NOMO-1 treated with DMSO at 0.1 percent for 48 hours (cell line): ENCODE data around the gene RAPGEF4.

Experiments
- DNase-seq: peaks from one replicate; lab custom pipeline; 2025; ENCODE audit not compliant: unreplicated experiment; lab: John Stamatoyannopoulos, UW

RAPGEF4 gene

DNA sequence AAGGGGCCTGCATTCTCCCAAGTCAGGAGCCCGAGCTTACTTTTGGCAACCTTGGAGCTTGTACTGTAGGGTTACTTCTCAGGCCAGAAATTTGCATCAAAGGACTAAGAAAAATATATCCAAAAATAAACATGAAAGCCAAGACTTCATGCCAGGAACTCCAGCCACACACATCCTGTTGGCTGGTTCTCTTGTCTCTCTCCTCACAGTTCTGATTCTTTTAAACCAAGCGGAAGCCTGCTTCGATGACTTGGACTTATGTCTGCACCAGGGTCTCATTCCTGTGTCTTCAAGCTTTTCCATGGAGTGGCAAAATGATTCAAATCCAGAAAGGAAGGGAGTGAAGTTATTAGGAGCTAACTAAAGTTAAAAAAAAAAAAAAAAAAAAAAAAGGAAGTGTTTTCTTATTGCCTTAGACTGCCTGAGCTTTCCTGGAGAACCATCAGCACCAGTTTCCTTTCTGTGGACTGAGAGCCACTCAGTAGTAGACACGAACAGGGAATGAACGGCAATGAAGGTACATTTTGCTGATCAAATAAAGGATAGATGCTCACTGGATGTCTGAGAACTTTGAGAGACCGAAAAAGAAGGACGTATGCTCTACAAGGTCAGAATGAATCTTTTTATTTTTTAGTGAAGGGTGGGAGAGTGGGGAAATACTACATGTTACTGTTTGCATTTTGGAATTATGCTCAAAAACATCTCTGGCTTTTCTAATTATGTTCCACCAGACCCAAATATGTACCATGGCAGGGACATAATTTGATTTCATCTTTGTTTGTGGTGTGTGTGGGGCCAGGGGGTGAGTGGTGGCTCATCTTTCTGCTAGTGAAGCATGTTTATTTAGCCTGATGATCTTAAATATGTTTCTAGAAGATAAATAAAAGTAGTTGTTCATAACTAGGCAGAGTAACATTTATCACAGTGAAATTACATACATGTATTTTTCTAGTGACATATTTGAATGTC is 86.0 kb downstream of the RAPGEF4 start:
- no peak for DNase-seq

DNA sequence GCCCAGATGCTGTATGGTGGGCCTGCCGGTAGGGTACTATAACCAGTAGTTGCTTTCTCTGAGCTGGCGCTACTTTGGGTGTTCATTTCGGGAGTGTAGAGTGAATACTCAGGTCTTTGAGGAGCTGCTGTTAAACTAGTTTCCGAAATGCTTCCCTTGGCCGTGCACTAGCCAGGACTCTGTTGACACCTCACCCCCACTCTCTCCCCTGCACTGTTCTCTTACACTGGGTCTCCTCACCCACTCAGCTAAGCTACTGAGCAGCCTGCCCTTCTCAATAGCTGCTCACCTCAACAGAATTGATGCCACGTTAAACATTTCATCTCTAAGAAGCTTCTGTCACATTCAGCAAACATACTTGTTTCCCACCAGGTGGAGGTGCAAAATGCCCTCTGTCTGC is 86.9 kb downstream of the RAPGEF4 start:
- DNase-seq: no peak

GRCh38 chr2:172823261-172823850 is 87.7 kb downstream of the RAPGEF4 start:
- no peak for DNase-seq

DNA sequence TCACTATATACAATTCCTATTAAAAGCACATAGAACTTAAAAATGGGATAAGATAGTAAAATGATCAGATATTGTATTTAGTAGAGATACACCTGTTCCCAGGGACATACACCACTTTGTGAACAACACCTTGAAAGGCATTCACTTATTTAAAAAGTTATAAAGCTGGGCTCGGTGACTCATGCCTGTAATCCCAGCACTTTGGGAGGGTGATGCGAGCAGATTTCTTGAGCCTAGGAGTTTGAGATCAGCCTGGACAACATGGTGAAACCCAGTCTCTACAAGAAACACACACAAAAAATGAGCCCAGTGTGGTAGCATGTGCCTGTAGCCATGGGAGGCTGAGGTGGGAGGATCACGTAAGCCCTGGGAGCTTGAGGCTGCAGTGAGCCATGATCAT is 90.9 kb downstream of the RAPGEF4 start:
- DNase-seq: no peak

- DNase-seq: no peak
Measured at GRCh38 chr2:172829229-172829628, 93.6 kb downstream of the RAPGEF4 start.

DNA sequence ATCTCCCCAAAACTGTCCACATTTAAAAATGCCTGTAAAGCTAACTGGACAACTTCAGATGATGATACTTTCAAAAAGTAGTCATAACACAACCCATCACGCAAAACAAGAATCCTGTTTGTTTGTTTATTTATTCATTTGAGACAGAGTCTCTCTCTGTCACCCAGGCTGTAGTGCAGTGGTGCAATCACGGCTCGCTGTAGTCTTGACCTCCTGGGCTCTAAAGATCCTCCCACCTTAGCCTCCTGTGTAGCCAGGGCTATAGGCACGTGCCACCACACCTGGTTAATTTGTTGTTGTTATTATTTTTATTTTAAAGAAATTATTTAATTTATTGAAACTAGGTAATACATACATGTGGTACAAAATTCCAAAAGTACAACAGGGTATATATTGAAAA is 94.8 kb downstream of the RAPGEF4 start:
- DNase-seq: no peak

DNA sequence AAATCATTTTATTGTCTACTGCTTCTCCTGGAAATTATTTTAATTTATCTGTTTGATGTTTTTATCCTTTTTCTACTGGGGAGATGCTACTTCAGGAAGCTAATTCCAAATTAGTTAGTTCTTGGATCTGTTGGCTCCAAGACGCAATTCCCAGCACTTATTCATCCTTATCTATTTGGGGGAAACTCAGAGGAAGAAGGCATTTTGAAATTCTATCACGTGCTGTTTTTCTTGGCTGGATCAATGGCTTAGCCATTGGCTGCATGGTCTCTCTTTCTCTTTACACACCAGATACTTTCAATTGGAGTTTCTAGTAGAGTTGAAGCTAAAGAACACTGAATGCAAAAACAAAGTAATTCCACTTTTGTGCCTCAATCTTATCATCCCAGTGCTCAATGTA is 98.3 kb downstream of the RAPGEF4 start:
- DNase-seq: no peak

DNA sequence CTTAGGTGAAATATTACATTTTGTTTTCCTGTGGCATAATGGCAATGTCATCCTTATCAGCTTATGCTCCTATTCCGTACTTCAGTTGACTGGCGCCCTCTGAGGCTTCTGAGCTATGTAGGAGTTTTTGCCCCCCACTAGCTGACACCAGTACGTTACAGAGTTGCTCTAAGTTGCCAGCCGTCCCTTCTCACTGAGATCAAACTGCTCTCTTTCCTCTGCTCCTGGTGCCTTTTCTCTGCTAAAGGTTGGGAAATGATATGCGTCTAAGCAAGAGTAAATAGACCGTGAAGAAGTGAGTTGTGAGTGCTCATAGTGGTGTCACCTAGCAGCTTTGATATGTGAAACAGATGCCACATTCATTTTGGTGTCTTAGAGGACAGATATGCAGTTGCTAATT is 99.2 kb downstream of the RAPGEF4 start:
- no peak for DNase-seq

DNA sequence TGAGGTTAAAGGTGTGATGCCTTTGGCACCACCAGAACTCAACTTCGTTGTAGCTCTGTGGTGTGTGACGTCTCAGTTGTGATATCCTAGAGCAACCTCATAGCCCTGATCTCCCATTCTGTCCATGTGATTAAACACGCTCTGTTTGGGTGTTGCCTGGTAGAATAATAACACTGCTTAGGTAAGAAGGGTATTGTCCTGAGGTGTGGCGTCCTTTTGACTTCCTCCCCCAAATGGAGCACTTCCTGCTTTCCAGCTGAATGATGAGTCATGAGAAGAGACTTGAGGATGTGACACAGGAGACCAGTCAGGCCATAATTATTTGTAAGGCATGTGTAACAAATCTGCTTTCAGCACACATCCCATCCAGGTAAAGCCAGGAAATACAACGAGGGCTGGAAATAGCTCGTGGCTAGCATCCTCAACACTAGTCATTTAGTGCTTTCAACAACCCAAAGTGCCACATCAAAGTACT is 100.7 kb downstream of the RAPGEF4 start:
- DNase-seq: peak; percentile 75

- no peak for DNase-seq
Measured at GRCh38 chr2:172836827-172837226, 101.2 kb downstream of the RAPGEF4 start.

GRCh38 chr2:172839446-172839845 is 103.8 kb downstream of the RAPGEF4 start:
- DNase-seq: no peak

DNA sequence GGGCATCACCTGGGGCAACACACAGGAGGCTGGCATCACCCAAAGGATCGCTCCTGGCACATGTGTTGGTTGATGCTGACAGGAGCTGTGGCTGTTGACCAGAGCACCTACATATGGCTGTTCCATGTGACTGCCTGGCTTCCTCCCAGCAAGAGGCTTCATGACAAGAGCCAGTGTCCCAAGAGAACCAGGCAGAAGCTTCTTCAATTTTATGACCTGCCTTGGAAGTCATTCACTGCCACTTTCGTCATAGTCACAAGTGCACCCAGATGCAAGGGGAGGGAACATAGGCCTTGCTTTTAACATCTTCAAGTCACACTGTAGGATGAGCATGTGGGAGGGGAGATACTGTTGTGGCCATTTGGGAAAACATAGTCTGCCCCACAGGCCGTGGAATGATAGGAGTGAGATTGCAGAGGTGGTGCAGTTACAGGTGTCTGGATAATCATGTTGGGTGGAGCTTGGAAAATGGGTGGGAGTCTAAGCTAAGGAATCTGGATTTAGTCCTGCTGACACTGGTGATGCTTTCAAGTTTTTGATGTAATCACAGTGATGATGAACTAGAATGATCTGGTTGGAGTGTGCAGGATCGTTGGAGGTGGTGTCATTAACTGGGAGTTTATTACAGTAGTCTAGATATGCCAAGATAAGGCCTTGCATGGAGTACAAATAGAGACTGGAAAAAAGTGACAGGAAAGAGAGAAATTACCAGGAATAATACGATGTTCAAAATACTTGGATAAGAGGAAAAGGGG is 107.0 kb downstream of the RAPGEF4 start:
- no peak for DNase-seq

DNA sequence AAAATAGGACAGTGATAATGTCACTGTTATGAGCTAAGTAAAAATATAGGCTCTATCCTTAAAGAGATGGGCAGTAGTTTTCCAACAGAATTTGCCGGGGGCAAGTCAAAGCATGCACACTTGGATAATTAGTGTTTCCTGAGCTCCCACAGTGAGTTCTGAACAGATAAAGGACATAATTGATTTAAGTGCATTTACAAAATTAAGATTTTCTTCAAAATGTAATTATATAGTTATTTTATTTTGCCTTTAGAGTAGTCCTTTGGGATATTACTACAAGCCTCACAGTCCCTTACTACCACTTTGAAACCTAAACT is 107.6 kb downstream of the RAPGEF4 start:
- DNase-seq: no peak

DNA sequence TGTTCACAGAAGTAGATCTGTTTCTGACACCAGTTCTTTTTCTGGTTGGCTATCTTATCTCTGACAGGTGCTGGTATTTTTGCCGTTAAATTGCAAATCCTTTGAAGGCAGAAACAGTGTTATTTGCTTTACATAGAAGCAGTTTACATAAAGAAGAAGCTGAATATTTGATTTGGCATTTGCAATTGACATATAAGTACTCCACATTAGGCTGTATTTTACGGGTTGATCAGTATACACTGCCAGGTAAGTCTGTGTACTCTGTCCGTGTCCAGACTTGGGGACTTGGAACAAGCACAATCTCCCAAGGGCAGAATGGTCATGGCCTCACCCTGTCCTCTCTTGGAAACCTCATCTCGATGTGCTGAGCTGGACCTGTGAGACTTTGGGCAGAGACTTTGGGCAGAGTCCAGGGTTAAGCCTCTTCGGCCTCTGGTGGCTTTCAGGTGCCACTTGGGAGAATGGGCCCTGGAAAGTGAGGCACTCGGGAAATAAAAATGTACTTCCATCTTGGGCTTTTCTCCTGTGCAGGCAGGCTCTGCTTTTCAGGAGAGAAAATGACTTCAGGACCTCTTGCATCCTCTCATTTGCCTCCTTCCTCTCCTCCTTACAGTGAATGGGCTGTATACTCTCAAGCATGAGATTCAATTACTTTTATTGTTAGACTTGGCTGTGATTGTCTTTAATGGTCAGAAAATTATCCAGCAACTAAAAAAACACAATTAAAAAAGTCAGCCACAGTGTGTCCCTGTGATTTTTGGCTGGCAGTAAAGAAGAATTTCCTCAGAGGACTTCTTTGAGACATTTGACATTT is 108.5 kb downstream of the RAPGEF4 start:
- no peak for DNase-seq

DNA sequence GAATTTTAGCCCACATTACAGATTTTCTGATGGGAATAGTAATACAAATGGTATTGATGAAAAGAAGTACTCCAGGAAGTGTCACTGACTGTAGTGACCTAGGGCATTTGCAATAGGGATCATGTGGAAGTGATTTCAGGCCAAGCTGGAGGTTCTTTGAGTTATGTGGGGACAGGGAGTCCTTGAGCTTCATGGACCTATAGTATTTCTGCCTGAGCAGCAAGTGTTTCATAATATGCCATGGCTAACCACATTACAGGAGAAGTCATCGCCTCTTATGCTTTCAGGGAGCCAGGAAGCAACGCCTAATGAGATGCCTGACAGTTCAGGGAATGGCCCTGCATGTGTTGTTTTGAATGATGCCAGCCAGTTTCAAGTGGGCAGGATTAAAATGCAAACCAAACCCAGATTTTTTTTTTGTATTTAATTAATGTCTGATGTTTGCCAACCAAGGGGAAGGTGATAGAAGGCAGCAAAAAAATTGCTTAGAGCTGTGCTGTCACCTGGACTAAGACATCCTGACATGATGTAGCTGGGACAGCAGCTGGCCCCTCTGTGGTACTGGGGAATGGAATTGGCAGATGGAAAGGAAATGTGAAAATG is 109.5 kb downstream of the RAPGEF4 start:
- DNase-seq: no peak

DNA sequence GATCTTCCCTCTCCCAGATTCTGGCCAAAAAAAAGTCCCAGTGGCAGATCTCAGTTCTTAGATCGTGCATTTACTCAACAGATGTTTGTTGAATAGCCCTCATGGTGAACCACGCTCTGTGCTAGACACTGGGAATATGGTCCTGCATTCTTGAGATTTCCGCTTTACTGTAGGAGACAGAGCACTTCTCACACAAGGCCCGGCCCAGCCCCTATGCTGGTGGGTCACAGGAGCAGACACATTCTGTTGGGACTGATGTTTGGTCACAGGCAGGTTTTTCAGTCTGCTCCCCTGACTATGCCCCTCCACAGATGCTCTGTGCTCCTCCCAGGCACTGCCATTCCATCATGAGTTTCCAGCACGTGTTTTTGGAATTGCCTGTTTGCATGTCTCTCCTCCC is 110.9 kb downstream of the RAPGEF4 start:
- DNase-seq: no peak

DNA sequence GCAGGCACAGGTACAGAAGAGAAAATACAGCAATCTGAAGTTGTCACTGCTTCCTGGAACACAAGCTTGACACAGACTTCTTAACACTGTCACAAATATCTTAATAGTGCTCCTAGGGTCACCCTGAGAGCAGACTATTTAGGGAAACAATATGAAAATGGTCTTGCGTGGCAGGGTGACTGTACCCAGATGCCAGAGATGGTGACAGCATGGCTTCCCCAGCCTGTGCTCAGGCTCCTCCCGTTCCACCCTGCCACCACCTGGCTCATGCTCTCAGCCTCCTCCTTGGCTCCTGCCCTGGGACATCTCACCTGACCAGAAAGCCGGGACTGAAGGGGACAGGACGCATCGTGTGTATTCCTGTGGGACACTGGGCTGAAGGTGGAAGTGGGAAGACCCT is 111.5 kb downstream of the RAPGEF4 start:
- no peak for DNase-seq

- DNase-seq: no peak
Measured at GRCh38 chr2:172848519-172848918, 112.9 kb downstream of the RAPGEF4 start.

- DNase-seq: no peak
Measured at GRCh38 chr2:172849519-172850217, 114.0 kb downstream of the RAPGEF4 start.

GRCh38 chr2:172855588-172855987 is 119.9 kb downstream of the RAPGEF4 start:
- no peak for DNase-seq
